MG63 (cell line): ENCODE data around the gene VCL. TPM values are rescaled to one million over a fixed set of nuclear protein-coding genes. Genes with fewer than 3 reads are reported as not detected.

Source experiments
- DNase-seq: peaks from one replicate; pipeline ENCODE4 v3.0.0-alpha.2; 2020
- H3K27me3 ChIP-seq: fragments of 250-450 bp; sonication (Bioruptor Pico); 2 replicates; pipeline ENCODE4 v1.5.1; 2020; ENCODE audit warnings: mild to moderate bottlenecking, moderate library complexity
- H3K36me3 ChIP-seq: fragments of 250-450 bp; sonication (Bioruptor Pico); 2 replicates; pipeline ENCODE4 v1.5.1; 2020; ENCODE audit warnings: mild to moderate bottlenecking, moderate library complexity
- H3K4me3 ChIP-seq: fragments of 250-450 bp; sonication (Bioruptor Pico); 2 replicates; pipeline ENCODE4 v1.5.1; 2020; ENCODE audit warnings: mild to moderate bottlenecking, moderate library complexity
- H3K9me3 ChIP-seq: fragments of 250-450 bp; sonication (Bioruptor Pico); 2 replicates; pipeline ENCODE4 v1.5.1; 2020; ENCODE audit warnings: mild to moderate bottlenecking, moderate library complexity
- total RNA-seq: library from RNA; depleted of rRNA; stranded (reverse); fragments of >200 nt; shearing (Covaris generic); gene quantifications from 2 replicates; pipeline ENCODE4 v1.2.3, GENCODE V29; 2014; ENCODE audit warnings: low replicate concordance

VCL gene
- total RNA-seq, 1 experiment from 2014 or later, result 109 TPM

GRCh38 chr10:73967544-73967943 lies 30.4 kb upstream of the VCL start:
- no peak for DNase-seq
- Histone ChIP-seq H3K27me3 (no peaks in the 10 kb centered on the region), H3K9me3 (no peaks in the 10 kb centered on the region), H3K4me3 (no peak overlapping the region), H3K36me3 (no peaks in the 10 kb centered on the region)

GRCh38 chr10:73968098-73968521 lies 29.8 kb upstream of the VCL start:
- DNase-seq, result no peak

GRCh38 chr10:73969224-73969841 lies 28.6 kb upstream of the VCL start:
- Histone ChIP-seq H3K36me3 (no peaks in the 10 kb centered on the region), H3K4me3 (no peak overlapping the region), H3K27me3 (no peaks in the 10 kb centered on the region), H3K9me3 (no peaks in the 10 kb centered on the region)
- DNase-seq, result no peak

More at GRCh38 chr10:73968098-73968521, 29.8 kb upstream of the VCL start:
- no peaks in the 10 kb centered on the region for H3K36me3 ChIP-seq
- H3K9me3 ChIP-seq, result no peaks in the 10 kb centered on the region
- H3K27me3 ChIP-seq, result no peaks in the 10 kb centered on the region
- no peak overlapping the region for H3K4me3 ChIP-seq

GRCh38 chr10:73970845-73971244 lies 27.1 kb upstream of the VCL start:
- no peak for DNase-seq
- H3K27me3 ChIP-seq, result no peaks in the 10 kb centered on the region
- H3K36me3 ChIP-seq, result no peaks in the 10 kb centered on the region
- H3K4me3 ChIP-seq, result no peak overlapping the region
- H3K9me3 ChIP-seq, result no peaks in the 10 kb centered on the region

GRCh38 chr10:73971636-73972354 lies 26.1 kb upstream of the VCL start:
- H3K4me3 ChIP-seq, result no peak overlapping the region
- no peaks in the 10 kb centered on the region for H3K27me3 ChIP-seq
- no peaks in the 10 kb centered on the region for H3K36me3 ChIP-seq
- H3K9me3 ChIP-seq, result no peaks in the 10 kb centered on the region
- no peak for DNase-seq

- no peaks in the 10 kb centered on the region for H3K9me3 ChIP-seq
- no peak overlapping the region for H3K4me3 ChIP-seq
- H3K36me3 ChIP-seq, result no peaks in the 10 kb centered on the region
- no peaks in the 10 kb centered on the region for H3K27me3 ChIP-seq
- no peak for DNase-seq
Measured at GRCh38 chr10:73973427-73973826, 24.5 kb upstream of the VCL start.

GRCh38 chr10:73974309-73974946 lies 23.5 kb upstream of the VCL start:
- DNase-seq, result no peak
- no peak overlapping the region for H3K4me3 ChIP-seq
- no peaks in the 10 kb centered on the region for H3K27me3 ChIP-seq
- no peaks in the 10 kb centered on the region for H3K36me3 ChIP-seq
- no peaks in the 10 kb centered on the region for H3K9me3 ChIP-seq

- Histone ChIP-seq H3K27me3 (no peaks in the 10 kb centered on the region), H3K4me3 (no peak overlapping the region), H3K9me3 (no peaks in the 10 kb centered on the region), H3K36me3 (no peaks in the 10 kb centered on the region)
- DNase-seq, result no peak
Measured at GRCh38 chr10:73975388-73975787, 22.5 kb upstream of the VCL start.

GRCh38 chr10:73979141-73979808 lies 18.6 kb upstream of the VCL start:
- Histone ChIP-seq H3K36me3 (no peaks in the 10 kb centered on the region), H3K9me3 (no peaks in the 10 kb centered on the region), H3K4me3 (no peak overlapping the region), H3K27me3 (no peaks in the 10 kb centered on the region)
- DNase-seq, result no peak

GRCh38 chr10:73979809-73980433 lies 18.0 kb upstream of the VCL start:
- H3K4me3 ChIP-seq, result no peak overlapping the region

GRCh38 chr10:73981812-73982211 lies 16.1 kb upstream of the VCL start:
- no peaks in the 10 kb centered on the region for H3K36me3 ChIP-seq
- no peaks in the 10 kb centered on the region for H3K9me3 ChIP-seq
- no peaks in the 10 kb centered on the region for H3K27me3 ChIP-seq
- H3K4me3 ChIP-seq, result no peak overlapping the region
- no peak for DNase-seq

More at GRCh38 chr10:73979809-73980433, 18.0 kb upstream of the VCL start:
- H3K27me3 ChIP-seq, result no peaks in the 10 kb centered on the region
- no peaks in the 10 kb centered on the region for H3K9me3 ChIP-seq
- H3K36me3 ChIP-seq, result no peaks in the 10 kb centered on the region
- DNase-seq, result no peak

GRCh38 chr10:73983096-73984047 lies 14.5 kb upstream of the VCL start:
- Histone ChIP-seq H3K9me3 (no peaks in the 10 kb centered on the region), H3K27me3 (no peaks in the 10 kb centered on the region), H3K36me3 (no peaks in the 10 kb centered on the region), H3K4me3 (no peak overlapping the region)
- DNase-seq, result no peak

GRCh38 chr10:73989594-73990150 lies 8.2 kb upstream of the VCL start:
- Histone ChIP-seq H3K36me3 (no peaks in the 10 kb centered on the region), H3K9me3 (no peaks in the 10 kb centered on the region), H3K27me3 (no peaks in the 10 kb centered on the region), H3K4me3 (no peak overlapping the region)
- no peak for DNase-seq

- DNase-seq, result no peak
- Histone ChIP-seq H3K4me3 (no peak overlapping the region), H3K9me3 (no peaks in the 10 kb centered on the region), H3K36me3 (no peaks in the 10 kb centered on the region), H3K27me3 (no peaks in the 10 kb centered on the region)
Measured at GRCh38 chr10:73991203-73991883, 6.6 kb upstream of the VCL start.

- no peak for DNase-seq
- Histone ChIP-seq H3K27me3 (no peaks in the 10 kb centered on the region), H3K36me3 (no peaks in the 10 kb centered on the region), H3K4me3 (no peak overlapping the region), H3K9me3 (no peaks in the 10 kb centered on the region)
Measured at GRCh38 chr10:73991884-73992245, 6.1 kb upstream of the VCL start.
